Natural killer cell treated with Interleukin-12 subunit alpha and Interleukin-12 subunit beta and Interleukin-15 and Interleukin-18, amount 100 ng/mL, for 72 hours (primary cell): Measurements from ENCODE around the gene NUDT22. TPM values are rescaled to one million over a fixed set of nuclear protein-coding genes. Genes with fewer than 3 reads are reported as not detected.

Experiments
- ATAC-seq, 2 donors: fragments of 150-1000 bp; cut with Tn5 transposase in 1 of 2; sonication (Bioruptor Pico), chemical (Tn5 transposase) in 1 of 2; 2 replicates each; pipeline ENCODE4 v1.10.0; 2021
- DNase-seq: peaks from one replicate; pipeline ENCODE4 v3.0.0; 2022; ENCODE audit warnings: low spot score
- H3K27ac Mint-ChIP-seq, 2 donors: 1 replicate in 1 of 2; 2 replicates in 1 of 2; pipeline ENCODE4 v1.8.0; 2022; ENCODE audit warnings: mixed read lengths in 2 of 2, mild to moderate bottlenecking in 1 of 2, moderate library complexity in 1 of 2
- H3K27me3 Mint-ChIP-seq, 2 donors: 1 replicate in 1 of 2; 2 replicates in 1 of 2; pipeline ENCODE4 v1.8.0; 2022; ENCODE audit warnings: mixed read lengths in 2 of 2
- H3K36me3 Mint-ChIP-seq: one replicate; pipeline ENCODE4 v1.8.0; 2022; ENCODE audit warnings: mixed read lengths
- H3K4me1 Mint-ChIP-seq, 2 donors: 1 replicate in 1 of 2; 2 replicates in 1 of 2; pipeline ENCODE4 v1.8.0; 2022; ENCODE audit warnings: low read depth in 2 of 2, mixed read lengths in 2 of 2, mild to moderate bottlenecking in 1 of 2
- H3K4me3 Mint-ChIP-seq: one replicate; pipeline ENCODE4 v1.8.0; 2022; ENCODE audit warnings: mixed read lengths
- H3K9me3 Mint-ChIP-seq: 2 replicates; pipeline ENCODE4 v1.8.0; 2022; ENCODE audit warnings: mixed read lengths
- total RNA-seq, 2 donors: library from RNA; stranded (reverse); gene quantifications; one replicate each; pipeline ENCODE4 v1.2.3, GENCODE V29; 2022

Gene NUDT22
- total RNA-seq, 2 donors from 2014 or later = 83.6 to 120 TPM

- Mint-ChIP-seq H3K9me3 (no peaks in the 10 kb centered on the region), H3K27me3 (no peaks in the 10 kb centered on the region), H3K4me1 (peaks cover 14 to 24% of the 10 kb centered on the region in 2 donors), H3K4me3 (peak overlapping the region; percentile 71), H3K27ac (peak overlapping the region in 1 of 2 donors; percentile 63), H3K36me3 (no peaks in the 10 kb centered on the region)
- ATAC-seq (no peak), DNase-seq (no peak)
Measured at GRCh38 chr11:64235437-64236161, 9.5 kb downstream of the NUDT22 start.

GRCh38 chr11:64237484-64237951 lies 11.4 kb downstream of the NUDT22 start:
- no peaks in the 10 kb centered on the region for H3K27me3 Mint-ChIP-seq
- no peak overlapping the region for H3K4me3 Mint-ChIP-seq
- H3K27ac Mint-ChIP-seq = no peak overlapping the region
- H3K4me1 Mint-ChIP-seq = peaks cover 14 to 25% of the 10 kb centered on the region in 2 donors
- H3K36me3 Mint-ChIP-seq = no peaks in the 10 kb centered on the region
- H3K9me3 Mint-ChIP-seq = no peaks in the 10 kb centered on the region
- no peak for ATAC-seq
- DNase-seq = no peak

- DNase-seq = no peak
- Mint-ChIP-seq H3K4me3 (no peak overlapping the region), H3K27ac (no peak overlapping the region)
Measured at GRCh38 chr11:64238076-64238475, 12.0 kb downstream of the NUDT22 start.

GRCh38 chr11:64238999-64239398 lies 12.9 kb downstream of the NUDT22 start:
- no peak overlapping the region for H3K27ac Mint-ChIP-seq
- H3K4me3 Mint-ChIP-seq = no peak overlapping the region
- DNase-seq (no peak), ATAC-seq (no peak)
- no peaks in the 10 kb centered on the region for H3K36me3 Mint-ChIP-seq
- peaks cover 14 to 32% of the 10 kb centered on the region in 2 donors for H3K4me1 Mint-ChIP-seq
- H3K9me3 Mint-ChIP-seq = no peaks in the 10 kb centered on the region
- no peaks in the 10 kb centered on the region for H3K27me3 Mint-ChIP-seq

More at GRCh38 chr11:64238076-64238475, 12.0 kb downstream of the NUDT22 start:
- Mint-ChIP-seq H3K9me3 (no peaks in the 10 kb centered on the region), H3K27me3 (no peaks in the 10 kb centered on the region), H3K36me3 (no peaks in the 10 kb centered on the region), H3K4me1 (peaks cover 14 to 25% of the 10 kb centered on the region in 2 donors)
- ATAC-seq = no peak

GRCh38 chr11:64239662-64240434 lies 13.8 kb downstream of the NUDT22 start:
- H3K9me3 Mint-ChIP-seq = no peaks in the 10 kb centered on the region
- peak overlapping the region; percentile 95 to 97 for H3K27ac Mint-ChIP-seq
- H3K27me3 Mint-ChIP-seq = no peaks in the 10 kb centered on the region
- DNase-seq (no peak), ATAC-seq (no peak)
- H3K4me1 Mint-ChIP-seq = peaks cover 14 to 32% of the 10 kb centered on the region in 2 donors
- no peaks in the 10 kb centered on the region for H3K36me3 Mint-ChIP-seq
- peak overlapping the region; percentile 92 for H3K4me3 Mint-ChIP-seq

GRCh38 chr11:64240435-64241240 lies 14.6 kb downstream of the NUDT22 start, which contains the start of gene FKBP2:
FKBP2 (plus strand) TSS chr11:64241095; CDS start chr11:64242388, 1,293 bp downstream.
- peak; percentile 99 for DNase-seq
- Mint-ChIP-seq H3K27ac (peak within 1 kb of the TSS; percentile 95 to 97), H3K36me3 (no peaks in the 10 kb centered on the region)

GRCh38 chr11:64241241-64241490 lies 15.1 kb downstream of the NUDT22 start:
- no peaks in the 10 kb centered on the region for H3K36me3 Mint-ChIP-seq
- H3K27me3 Mint-ChIP-seq = no peaks in the 10 kb centered on the region
- DNase-seq = peak; percentile 100
- H3K9me3 Mint-ChIP-seq = no peaks in the 10 kb centered on the region
- H3K27ac Mint-ChIP-seq = peak overlapping the region; percentile 95 to 97
- H3K4me1 Mint-ChIP-seq = peaks cover 6 to 30% of the 10 kb centered on the region in 2 donors
- peak overlapping the region; percentile 92 for H3K4me3 Mint-ChIP-seq
- peak; percentile 91 to 94 for ATAC-seq

More at GRCh38 chr11:64240435-64241240, 14.6 kb downstream of the NUDT22 start, which contains the start of gene FKBP2:
- H3K4me1 Mint-ChIP-seq = peaks cover 7 to 27% of the 10 kb centered on the region in 2 donors
- peak; percentile 81 to 87 for ATAC-seq
- no peaks in the 10 kb centered on the region for H3K27me3 Mint-ChIP-seq
- H3K4me3 Mint-ChIP-seq = peak within 1 kb of the TSS; percentile 92
- no peaks in the 10 kb centered on the region for H3K9me3 Mint-ChIP-seq

- DNase-seq = no peak
- Mint-ChIP-seq H3K9me3 (no peaks in the 10 kb centered on the region), H3K36me3 (no peaks in the 10 kb centered on the region), H3K4me1 (peaks cover 6 to 30% of the 10 kb centered on the region in 2 donors), H3K27me3 (no peaks in the 10 kb centered on the region), H3K27ac (peak overlapping the region; percentile 95 to 97), H3K4me3 (peak overlapping the region; percentile 92)
- ATAC-seq = peak; percentile 0 to 2
Measured at GRCh38 chr11:64241491-64242374, 15.7 kb downstream of the NUDT22 start.

GRCh38 chr11:64243236-64243854 lies 17.3 kb downstream of the NUDT22 start:
- no peaks in the 10 kb centered on the region for H3K36me3 Mint-ChIP-seq
- peak overlapping the region; percentile 53 for H3K4me3 Mint-ChIP-seq
- ATAC-seq (no peak), DNase-seq (no peak)
- H3K9me3 Mint-ChIP-seq = no peaks in the 10 kb centered on the region
- peak overlapping the region in 1 of 2 donors; percentile 31 for H3K27ac Mint-ChIP-seq
- peaks cover 13 to 41% of the 10 kb centered on the region in 2 donors for H3K4me1 Mint-ChIP-seq
- no peaks in the 10 kb centered on the region for H3K27me3 Mint-ChIP-seq

GRCh38 chr11:64244107-64244506 lies 18.0 kb downstream of the NUDT22 start:
- DNase-seq (no peak), ATAC-seq (no peak)
- Mint-ChIP-seq H3K4me1 (peaks cover 13 to 41% of the 10 kb centered on the region in 2 donors), H3K36me3 (no peaks in the 10 kb centered on the region), H3K27ac (no peak overlapping the region), H3K9me3 (no peaks in the 10 kb centered on the region), H3K27me3 (no peaks in the 10 kb centered on the region), H3K4me3 (no peak overlapping the region)

GRCh38 chr11:64244966-64245365 lies 18.9 kb downstream of the NUDT22 start:
- ATAC-seq (no peak), DNase-seq (no peak)
- Mint-ChIP-seq H3K27ac (peak overlapping the region in 1 of 2 donors; percentile 83), H3K4me3 (peak overlapping the region; percentile 86), H3K27me3 (no peaks in the 10 kb centered on the region), H3K4me1 (peaks cover 12 to 38% of the 10 kb centered on the region in 2 donors), H3K9me3 (no peaks in the 10 kb centered on the region), H3K36me3 (no peaks in the 10 kb centered on the region)

GRCh38 chr11:64245401-64245796 lies 19.3 kb downstream of the NUDT22 start:
- peak overlapping the region; percentile 81 to 83 for H3K27ac Mint-ChIP-seq
- no peaks in the 10 kb centered on the region for H3K27me3 Mint-ChIP-seq
- H3K4me1 Mint-ChIP-seq = peaks cover 7 to 35% of the 10 kb centered on the region in 2 donors
- no peaks in the 10 kb centered on the region for H3K36me3 Mint-ChIP-seq
- ATAC-seq (no peak), DNase-seq (no peak)
- no peaks in the 10 kb centered on the region for H3K9me3 Mint-ChIP-seq
- peak overlapping the region; percentile 86 for H3K4me3 Mint-ChIP-seq
